Central memory CD8-positive, alpha-beta T cell (primary cell): Measurements from ENCODE around the gene GRAMD1A.
"Not testable (repeated sequence)": the region's sequence is repeated elsewhere in the genome, so short reads cannot be mapped to it uniquely, and the experiment has no call there.

ENCODE experiments used
- ATAC-seq: fragments of 150-1000 bp; cut with Tn5 transposase; replicated peaks from 2 replicates; pipeline ENCODE4 v1.10.0; 2022; ENCODE audit warnings: mild to moderate bottlenecking, moderate FRiP score, moderate number of reproducible peaks; ENCODE audit not compliant: poor library complexity, severe bottlenecking; ENCODE audit errors: extremely low read depth
- DNase-seq, 2 donors: peaks; one replicate each; pipeline ENCODE4 v3.0.0; 2021; ENCODE audit warnings: low spot score in 2 of 2
- H3K27ac Mint-ChIP-seq: one replicate; pipeline ENCODE4 v1.8.0; 2022; ENCODE audit warnings: low read depth, mild to moderate bottlenecking, moderate library complexity, mixed read lengths
- H3K27me3 Mint-ChIP-seq: one replicate; pipeline ENCODE4 v1.8.0; 2022; ENCODE audit warnings: mixed read lengths
- H3K36me3 Mint-ChIP-seq: one replicate; pipeline ENCODE4 v1.8.0; 2022; ENCODE audit warnings: mild to moderate bottlenecking, moderate library complexity, mixed read lengths; ENCODE audit not compliant: insufficient read depth
- H3K4me1 Mint-ChIP-seq: one replicate; pipeline ENCODE4 v1.8.0; 2022; ENCODE audit warnings: mixed read lengths
- H3K4me3 Mint-ChIP-seq: one replicate; pipeline ENCODE4 v1.8.0; 2022; ENCODE audit warnings: mild to moderate bottlenecking, moderate library complexity, mixed read lengths
- H3K9me3 Mint-ChIP-seq: one replicate; pipeline ENCODE4 v1.8.0; 2022; ENCODE audit warnings: mixed read lengths

GRAMD1A gene

GRCh38 chr19:35040826-35041547 lies 40.9 kb downstream of the GRAMD1A start:
- peaks cover 27% of the 10 kb centered on the region for H3K4me1 Mint-ChIP-seq
- H3K36me3 Mint-ChIP-seq, result peaks cover 15% of the 10 kb centered on the region
- H3K27me3 Mint-ChIP-seq, result no peaks in the 10 kb centered on the region
- H3K9me3 Mint-ChIP-seq, result no peaks in the 10 kb centered on the region
- peak overlapping the region; percentile 44 for H3K27ac Mint-ChIP-seq
- peak overlapping the region; percentile 78 for H3K4me3 Mint-ChIP-seq
- peak; percentile 37 for ATAC-seq
- DNase-seq, result no peak

- Mint-ChIP-seq H3K36me3 (peaks cover 15% of the 10 kb centered on the region), H3K27ac (peak within 1 kb of the TSS; percentile 44), H3K4me1 (peaks cover 27% of the 10 kb centered on the region), H3K4me3 (peak within 1 kb of the TSS; percentile 78), H3K27me3 (no peaks in the 10 kb centered on the region), H3K9me3 (no peaks in the 10 kb centered on the region)
- ATAC-seq, result no peak
- no peak for DNase-seq
Observed at GRCh38 chr19:35041548-35042055, 41.5 kb downstream of the GRAMD1A start, which contains the start of gene HPN. HPN (plus strand) TSS chr19:35041721; CDS start chr19:35042507, 786 bp downstream.

DNA sequence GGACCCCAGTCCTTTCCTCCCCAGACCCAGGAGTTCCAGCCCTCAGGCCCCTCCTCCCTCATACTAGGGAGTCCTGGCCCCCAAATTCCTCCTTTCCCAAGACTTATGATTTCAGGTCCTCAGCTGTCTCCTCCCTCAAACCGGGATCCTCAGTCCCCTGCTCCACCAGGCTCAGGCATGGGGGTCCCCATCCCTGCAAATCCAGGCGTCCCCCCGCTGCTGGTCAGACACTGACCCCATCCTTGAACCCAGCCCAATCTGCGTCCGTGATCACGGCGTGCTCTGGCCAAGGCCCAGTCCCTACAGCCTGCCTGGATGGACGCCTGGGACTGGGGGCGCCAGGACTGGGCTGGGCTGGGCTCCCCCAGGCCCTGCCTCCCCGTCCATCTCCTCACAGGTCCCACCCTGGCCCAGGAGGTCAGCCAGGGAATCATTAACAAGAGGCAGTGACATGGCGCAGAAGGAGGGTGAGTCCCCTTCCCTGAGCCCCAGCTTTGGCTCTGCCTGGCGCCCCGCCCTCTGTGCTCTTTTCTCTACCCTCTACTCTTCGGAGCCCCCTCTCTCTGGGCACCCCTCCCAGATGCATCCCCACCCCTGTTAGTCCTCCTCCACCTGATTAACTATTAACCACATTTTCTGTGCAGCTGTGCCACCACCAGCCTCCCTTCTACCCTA lies 42.1 kb downstream of the GRAMD1A start:
- H3K36me3 Mint-ChIP-seq, result peaks cover 15% of the 10 kb centered on the region
- H3K4me1 Mint-ChIP-seq, result peaks cover 27% of the 10 kb centered on the region
- ATAC-seq (no peak), DNase-seq (no peak)
- no peak overlapping the region for H3K4me3 Mint-ChIP-seq
- no peaks in the 10 kb centered on the region for H3K27me3 Mint-ChIP-seq
- no peaks in the 10 kb centered on the region for H3K9me3 Mint-ChIP-seq
- H3K27ac Mint-ChIP-seq, result no peak overlapping the region

DNA sequence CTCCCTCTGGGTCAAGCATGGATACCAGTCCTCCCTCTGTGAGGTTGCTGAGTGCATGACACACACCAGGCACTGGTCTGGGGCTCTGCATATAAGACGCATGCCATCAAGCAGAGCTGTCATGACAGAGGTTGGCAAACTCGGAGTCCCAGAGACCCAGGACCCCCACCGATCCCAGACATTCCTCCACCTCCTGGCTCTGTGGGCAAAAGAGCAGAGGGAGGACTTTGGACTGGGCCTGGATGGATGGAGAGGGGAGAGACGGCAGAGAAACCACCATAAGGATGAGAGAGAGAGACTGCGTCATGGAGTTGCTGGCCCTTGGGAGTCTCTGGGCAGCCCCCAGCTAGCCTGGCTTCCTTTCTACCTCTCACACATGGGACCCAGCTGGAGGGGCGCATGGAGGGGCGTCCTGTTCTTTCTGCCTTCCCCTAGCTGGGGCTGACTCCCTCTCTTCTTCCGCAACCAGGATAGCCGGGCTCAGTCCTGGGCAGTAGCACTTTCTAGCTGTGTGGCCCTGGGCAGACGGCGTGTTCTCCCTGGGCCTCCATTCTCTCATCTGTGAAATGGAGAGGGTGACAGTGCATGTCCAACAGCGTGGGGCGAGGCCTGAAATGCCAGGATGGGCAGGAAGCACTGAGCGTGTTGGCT lies 43.0 kb downstream of the GRAMD1A start:
- Mint-ChIP-seq H3K27me3 (no peaks in the 10 kb centered on the region), H3K4me1 (peaks cover 27% of the 10 kb centered on the region), H3K9me3 (no peaks in the 10 kb centered on the region), H3K27ac (no peak overlapping the region), H3K36me3 (peaks cover 15% of the 10 kb centered on the region), H3K4me3 (no peak overlapping the region)
- ATAC-seq, result no peak
- DNase-seq, result no peak

DNA sequence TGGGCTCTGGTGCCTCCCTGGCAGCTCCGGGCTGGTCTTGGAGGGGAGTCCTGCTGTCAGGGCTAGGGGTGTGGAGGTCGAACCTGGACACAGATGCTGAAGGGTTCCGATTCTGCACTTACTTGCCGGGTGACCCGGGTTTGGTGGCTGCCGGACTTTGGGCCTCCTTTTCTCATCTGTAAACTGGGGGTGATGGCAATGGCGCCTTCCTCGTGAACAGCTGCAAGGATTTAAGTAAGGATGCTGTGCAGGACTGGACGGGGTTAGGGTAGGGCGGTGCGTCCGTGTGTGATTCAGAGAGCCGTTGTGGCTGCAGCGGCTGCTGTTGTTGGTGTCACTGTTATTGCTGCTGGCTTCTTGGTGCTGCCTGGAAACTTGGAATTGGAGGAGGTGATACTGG lies 43.8 kb downstream of the GRAMD1A start:
- H3K27ac Mint-ChIP-seq, result peak overlapping the region; percentile 44
- ATAC-seq (no peak), DNase-seq (no peak)
- no peaks in the 10 kb centered on the region for H3K9me3 Mint-ChIP-seq
- H3K4me3 Mint-ChIP-seq, result peak overlapping the region; percentile 35
- H3K4me1 Mint-ChIP-seq, result peaks cover 27% of the 10 kb centered on the region
- no peaks in the 10 kb centered on the region for H3K27me3 Mint-ChIP-seq
- H3K36me3 Mint-ChIP-seq, result peaks cover 15% of the 10 kb centered on the region

DNA sequence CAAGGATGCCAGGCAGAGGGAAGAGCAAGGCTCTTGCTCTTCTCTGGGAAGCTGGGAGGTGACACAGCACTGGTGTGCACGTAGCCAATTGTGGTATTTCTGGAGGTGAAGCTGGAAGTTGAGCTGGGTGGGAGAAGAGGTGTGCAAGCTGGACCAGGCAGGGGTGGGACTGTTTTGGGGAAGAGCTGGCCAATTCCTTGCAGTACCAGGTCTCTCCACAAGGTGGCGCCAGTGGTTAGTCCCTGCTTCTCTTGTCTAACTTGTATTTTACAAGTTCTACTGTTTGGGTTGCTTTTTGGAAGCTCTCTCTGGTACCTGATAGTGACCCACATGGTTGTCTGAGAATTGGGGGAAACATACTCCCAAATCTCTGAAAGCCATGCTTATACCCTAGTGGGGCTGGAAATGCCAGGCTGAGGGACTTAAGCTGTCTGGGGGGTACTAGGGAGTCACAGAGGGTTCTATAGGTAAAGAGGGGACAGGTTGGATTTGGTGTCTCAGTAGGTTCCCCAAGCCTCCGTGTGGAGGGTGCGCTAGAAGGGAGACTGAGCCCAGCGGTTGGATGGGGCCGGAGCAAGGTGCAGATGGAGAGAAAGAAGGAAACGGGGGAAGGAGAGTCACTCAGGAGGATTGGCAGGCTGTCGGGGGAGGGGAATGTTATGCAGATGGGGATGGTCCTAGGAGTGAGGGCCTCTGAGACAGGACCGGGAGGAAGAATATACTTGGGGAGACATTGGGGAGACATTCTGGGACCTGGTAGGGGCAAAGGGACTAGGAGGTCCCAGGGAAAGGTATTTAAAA lies 44.4 kb downstream of the GRAMD1A start:
- DNase-seq (peak; percentile 34 to 61), ATAC-seq (no peak)
- H3K27me3 Mint-ChIP-seq, result no peaks in the 10 kb centered on the region
- peak overlapping the region; percentile 35 for H3K4me3 Mint-ChIP-seq
- H3K27ac Mint-ChIP-seq, result peak overlapping the region; percentile 44
- peaks cover 15% of the 10 kb centered on the region for H3K36me3 Mint-ChIP-seq
- H3K4me1 Mint-ChIP-seq, result peaks cover 27% of the 10 kb centered on the region
- no peaks in the 10 kb centered on the region for H3K9me3 Mint-ChIP-seq

GRCh38 chr19:35045667-35046300 lies 45.7 kb downstream of the GRAMD1A start:
- H3K4me1 Mint-ChIP-seq, result peaks cover 18% of the 10 kb centered on the region
- no peak overlapping the region for H3K4me3 Mint-ChIP-seq
- no peaks in the 10 kb centered on the region for H3K9me3 Mint-ChIP-seq
- peaks cover 12% of the 10 kb centered on the region for H3K36me3 Mint-ChIP-seq
- DNase-seq, result peak in 1 of 2 donors; percentile 26
- ATAC-seq, result peak; percentile 76
- H3K27ac Mint-ChIP-seq, result no peak overlapping the region
- H3K27me3 Mint-ChIP-seq, result no peaks in the 10 kb centered on the region

GRCh38 chr19:35046461-35046860 lies 46.3 kb downstream of the GRAMD1A start:
- Mint-ChIP-seq H3K36me3 (peaks cover 10% of the 10 kb centered on the region), H3K27ac (no peak overlapping the region), H3K27me3 (no peaks in the 10 kb centered on the region), H3K4me3 (no peak overlapping the region), H3K4me1 (peaks cover 16% of the 10 kb centered on the region), H3K9me3 (no peaks in the 10 kb centered on the region)
- DNase-seq (no peak), ATAC-seq (no peak)

GRCh38 chr19:35048911-35049411 lies 48.8 kb downstream of the GRAMD1A start:
- H3K36me3 Mint-ChIP-seq, result peaks cover 4% of the 10 kb centered on the region
- no peaks in the 10 kb centered on the region for H3K27me3 Mint-ChIP-seq
- no peak overlapping the region for H3K27ac Mint-ChIP-seq
- DNase-seq (no peak), ATAC-seq (no peak)
- H3K4me3 Mint-ChIP-seq, result no peak overlapping the region
- peaks cover 14% of the 10 kb centered on the region for H3K4me1 Mint-ChIP-seq
- H3K9me3 Mint-ChIP-seq, result no peaks in the 10 kb centered on the region

DNA sequence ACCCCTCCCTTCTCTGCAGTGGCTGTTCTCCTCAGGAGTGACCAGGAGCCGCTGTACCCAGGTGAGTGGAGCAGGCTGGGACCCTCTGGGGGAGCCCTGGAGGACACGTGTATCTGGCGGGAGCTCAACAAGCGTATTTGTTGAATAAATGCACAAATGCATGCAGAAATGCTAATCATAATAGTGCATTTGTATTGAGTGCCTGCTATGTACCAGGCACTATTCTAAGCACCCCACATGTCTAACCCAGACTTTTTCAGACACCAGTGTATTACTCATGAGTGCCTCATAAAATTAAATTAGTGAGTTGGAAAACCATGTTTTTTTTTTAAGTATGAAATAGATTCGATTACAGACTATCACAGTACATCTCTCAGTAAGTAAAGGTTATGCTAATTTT lies 49.3 kb downstream of the GRAMD1A start:
- no peaks in the 10 kb centered on the region for H3K27me3 Mint-ChIP-seq
- H3K27ac Mint-ChIP-seq, result no peak overlapping the region
- no peak for ATAC-seq
- no peaks in the 10 kb centered on the region for H3K9me3 Mint-ChIP-seq
- H3K36me3 Mint-ChIP-seq, result no peaks in the 10 kb centered on the region
- peaks cover 10% of the 10 kb centered on the region for H3K4me1 Mint-ChIP-seq
- no peak for DNase-seq
- H3K4me3 Mint-ChIP-seq, result no peak overlapping the region

GRCh38 chr19:35050662-35051061 lies 50.5 kb downstream of the GRAMD1A start:
- H3K27ac Mint-ChIP-seq, H3K4me3 Mint-ChIP-seq, H3K27me3 Mint-ChIP-seq, H3K36me3 Mint-ChIP-seq, H3K9me3 Mint-ChIP-seq, ATAC-seq, DNase-seq, H3K4me1 Mint-ChIP-seq: not testable (repeated sequence)
